ENCODE results near the gene WDPCP.
A peak's percentile ranks its signal among the peaks of the same experiment; 100 is the strongest.
"Not testable (repeated sequence)": the region's sequence is repeated elsewhere in the genome, so short reads cannot be mapped to it uniquely, and the experiment has no call there.

WDPCP gene, protein sequence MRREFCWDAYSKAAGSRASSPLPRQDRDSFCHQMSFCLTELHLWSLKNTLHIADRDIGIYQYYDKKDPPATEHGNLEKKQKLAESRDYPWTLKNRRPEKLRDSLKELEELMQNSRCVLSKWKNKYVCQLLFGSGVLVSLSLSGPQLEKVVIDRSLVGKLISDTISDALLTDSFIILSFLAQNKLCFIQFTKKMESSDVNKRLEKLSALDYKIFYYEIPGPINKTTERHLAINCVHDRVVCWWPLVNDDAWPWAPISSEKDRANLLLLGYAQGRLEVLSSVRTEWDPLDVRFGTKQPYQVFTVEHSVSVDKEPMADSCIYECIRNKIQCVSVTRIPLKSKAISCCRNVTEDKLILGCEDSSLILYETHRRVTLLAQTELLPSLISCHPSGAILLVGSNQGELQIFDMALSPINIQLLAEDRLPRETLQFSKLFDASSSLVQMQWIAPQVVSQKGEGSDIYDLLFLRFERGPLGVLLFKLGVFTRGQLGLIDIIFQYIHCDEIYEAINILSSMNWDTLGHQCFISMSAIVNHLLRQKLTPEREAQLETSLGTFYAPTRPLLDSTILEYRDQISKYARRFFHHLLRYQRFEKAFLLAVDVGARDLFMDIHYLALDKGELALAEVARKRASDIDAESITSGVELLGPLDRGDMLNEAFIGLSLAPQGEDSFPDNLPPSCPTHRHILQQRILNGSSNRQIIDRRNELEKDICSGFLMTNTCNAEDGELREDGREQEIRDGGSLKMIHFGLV

DNA sequence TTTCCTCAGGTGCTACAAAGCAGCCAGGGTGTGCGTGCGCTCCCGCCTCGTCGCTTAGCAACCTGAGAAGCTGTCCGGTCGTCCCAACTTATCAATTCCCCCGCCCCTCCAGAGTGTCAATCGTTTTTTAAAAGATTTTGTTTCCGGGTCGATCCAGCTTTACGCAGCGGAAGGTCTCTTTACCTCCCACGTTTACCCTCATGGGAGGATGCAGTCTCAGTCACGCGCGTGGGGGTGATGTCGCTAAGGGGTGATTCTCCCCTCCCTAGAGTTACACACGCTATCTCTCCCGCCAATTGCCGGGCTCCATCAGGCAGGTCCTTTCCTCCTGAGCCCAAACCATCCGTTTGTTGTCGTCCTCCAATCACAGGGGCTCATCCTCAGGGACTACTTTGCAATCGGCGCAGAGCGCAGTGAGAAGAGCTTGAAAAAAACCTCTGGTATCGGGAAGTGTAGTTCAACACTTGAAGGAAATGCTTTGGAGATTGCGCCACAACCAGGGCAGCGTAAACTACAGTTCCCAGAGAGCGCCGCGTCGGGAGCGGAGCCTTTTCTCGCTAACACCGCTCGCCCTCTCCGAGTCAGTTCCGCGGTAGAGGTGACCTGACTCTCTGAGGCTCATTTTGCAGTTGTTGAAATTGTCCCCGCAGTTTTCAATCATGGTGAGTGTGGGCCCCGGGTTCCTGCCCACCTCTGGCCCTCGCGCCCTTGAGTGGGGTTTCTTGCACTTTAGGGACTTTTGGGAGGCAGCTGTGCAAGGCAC, at the start of gene WDPCP, which contains the start of gene MDH1:
WDPCP (minus strand) TSS at position 93 of the 763 bp plus-strand sequence. CDS start 206 bp downstream, outside the sequence.
MDH1 (plus strand) TSS at position 579 of the 763 bp plus-strand sequence; CDS start at position 660, 81 bp downstream.
- DNase-seq (ENCODE audit: low read depth in 1 of 2, low spot score in 1 of 2), result peak; percentile 81 to 89

DNA sequence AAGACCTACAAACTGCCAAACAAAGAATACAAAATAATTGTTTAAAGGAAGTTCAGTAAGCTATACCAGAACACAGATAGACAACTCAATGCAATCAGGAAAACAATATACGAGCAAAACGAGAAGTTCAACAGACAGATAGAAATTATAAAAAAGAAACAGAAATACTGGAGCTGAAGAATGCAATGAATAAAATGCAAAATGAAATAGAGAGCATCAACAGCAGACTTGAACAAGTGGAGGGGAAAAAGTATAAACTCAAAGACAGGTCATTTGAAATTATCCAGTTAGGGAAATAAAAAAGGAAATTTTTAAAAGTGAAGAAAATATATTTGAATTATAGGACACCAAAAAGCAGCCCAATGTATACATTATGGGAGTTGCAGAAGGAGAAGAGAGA, 44.1 kb upstream of the WDPCP start:
- no peak for DNase-seq (ENCODE audit: low read depth in 1 of 2, low spot score in 1 of 2)

DNA sequence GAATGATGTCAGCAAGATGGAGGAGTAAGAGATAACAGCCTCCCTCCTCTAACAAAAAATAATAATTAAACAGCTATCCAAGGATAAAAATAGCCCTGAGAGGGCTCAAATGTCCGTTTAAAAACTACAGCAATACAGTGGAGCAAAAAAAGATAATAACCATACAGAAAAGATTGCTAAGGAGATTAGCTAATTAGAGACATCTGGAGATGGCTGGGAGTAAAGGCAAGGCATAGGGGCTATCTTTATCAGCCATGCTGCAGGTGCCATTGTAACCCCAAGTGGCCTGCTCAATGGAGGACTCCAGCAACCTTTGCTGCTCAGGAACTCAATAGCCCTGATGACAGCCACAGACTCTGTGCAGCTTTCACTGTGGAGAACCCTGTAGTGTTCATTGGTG, 43.2 kb upstream of the WDPCP start:
- DNase-seq (ENCODE audit: low read depth in 1 of 2, low spot score in 1 of 2), result no peak

DNA sequence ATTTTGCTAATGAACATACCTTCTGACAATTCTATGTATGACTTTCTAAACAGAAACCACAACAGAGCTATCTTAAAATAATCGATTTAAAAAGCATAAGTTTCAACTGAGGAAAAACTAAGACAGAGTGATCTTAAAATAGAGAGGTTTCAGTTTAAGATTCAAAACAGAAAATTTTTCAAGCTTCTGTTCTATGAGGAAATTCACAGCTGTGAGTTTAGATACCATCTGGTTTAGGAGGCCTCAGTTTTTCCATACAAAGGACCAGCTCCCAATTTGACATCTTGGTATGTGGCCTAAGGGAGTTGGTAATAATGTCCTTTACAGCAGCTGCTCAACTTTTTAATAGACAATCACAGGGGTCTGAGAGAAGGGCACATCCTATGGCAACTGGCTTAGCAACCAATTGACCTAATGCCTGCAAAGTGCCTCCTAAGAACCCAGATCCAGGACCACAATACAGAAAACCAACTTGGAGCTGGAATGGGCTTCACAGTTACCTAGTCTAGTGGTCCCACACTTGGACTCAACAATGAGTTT, 40.2 kb upstream of the WDPCP start:
- no peak for DNase-seq (ENCODE audit: low read depth in 1 of 2, low spot score in 1 of 2)

DNA sequence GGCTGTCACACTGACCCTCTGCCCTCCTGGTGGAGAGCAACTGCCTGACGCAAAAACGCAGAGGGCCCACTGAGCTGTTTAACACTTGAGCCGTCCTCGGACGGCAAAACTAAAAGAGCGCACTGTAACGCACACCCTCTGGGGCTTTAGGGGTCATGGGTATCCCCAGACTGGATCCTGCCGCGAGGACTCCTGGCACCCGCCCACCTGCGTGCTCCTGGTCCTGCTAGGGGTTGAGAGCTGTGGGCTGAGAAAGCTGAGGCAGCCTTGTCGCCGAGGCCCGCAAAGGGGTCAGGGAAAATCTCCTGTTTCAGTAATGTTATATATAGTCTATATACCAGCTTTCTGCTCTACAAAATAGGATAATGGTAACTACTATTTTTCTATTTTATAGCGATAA, 39.6 kb upstream of the WDPCP start:
- DNase-seq (ENCODE audit: low read depth in 1 of 2, low spot score in 1 of 2), result no peak

DNA sequence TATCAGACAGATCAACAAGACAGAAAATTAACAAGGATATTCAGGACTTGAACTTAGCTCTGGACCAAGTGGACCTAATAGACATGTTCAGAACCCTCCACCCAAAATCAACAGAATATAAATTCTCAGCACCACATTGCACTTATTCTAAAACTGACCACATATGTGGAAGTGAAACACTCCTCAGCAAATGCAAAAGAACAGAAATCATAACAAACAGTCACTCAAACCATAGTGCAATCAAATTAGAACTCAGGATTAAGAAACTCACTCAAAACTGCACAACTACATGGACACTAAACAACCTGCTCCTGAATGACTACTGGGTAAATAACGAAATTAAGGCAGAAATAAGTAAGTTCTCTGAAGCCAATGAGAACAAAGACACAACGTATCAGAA, 35.5 kb upstream of the WDPCP start:
- not testable (repeated sequence) for DNase-seq (ENCODE audit: low read depth in 1 of 2, low spot score in 1 of 2)

DNA sequence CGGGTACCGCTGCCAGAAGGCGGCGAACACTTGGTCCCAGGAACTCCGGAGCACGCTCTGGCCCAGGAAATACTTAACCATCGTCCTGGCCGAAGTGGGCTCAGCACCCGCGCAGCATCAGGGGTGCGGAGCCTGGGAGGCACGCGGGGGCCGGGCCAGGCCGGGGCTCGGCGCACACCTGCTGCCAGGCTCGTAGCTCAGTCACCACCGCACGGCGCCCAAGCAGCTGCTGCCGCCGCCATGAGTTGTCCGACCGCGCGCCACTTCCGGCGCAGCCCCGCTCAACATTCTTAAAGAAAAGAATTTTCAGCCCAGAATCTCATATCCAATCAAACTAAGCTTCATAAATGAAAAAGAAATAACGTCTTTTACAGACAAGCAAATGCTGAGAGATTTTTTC, 34.5 kb upstream of the WDPCP start:
- no peak for DNase-seq (ENCODE audit: low read depth in 1 of 2, low spot score in 1 of 2)

DNA sequence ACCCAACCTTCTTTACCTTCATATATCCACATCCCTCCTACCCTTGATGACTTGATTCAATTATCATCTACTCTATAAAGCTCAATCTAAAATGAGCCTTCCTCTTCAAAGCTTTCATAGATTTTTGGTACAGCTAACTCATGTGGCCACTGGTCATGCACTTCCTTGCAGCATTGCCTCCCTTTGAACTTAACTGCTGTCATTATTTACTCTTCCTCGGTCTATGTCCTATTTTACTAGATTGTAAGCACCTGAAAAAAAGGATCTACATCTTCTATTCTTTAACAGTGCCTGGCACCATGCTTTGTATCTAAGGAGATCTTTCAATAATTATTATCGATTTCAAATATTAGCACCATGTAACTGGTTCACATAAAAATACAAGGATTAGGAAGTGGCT, 31.1 kb upstream of the WDPCP start:
- DNase-seq (ENCODE audit: low read depth in 1 of 2, low spot score in 1 of 2), result no peak

DNA sequence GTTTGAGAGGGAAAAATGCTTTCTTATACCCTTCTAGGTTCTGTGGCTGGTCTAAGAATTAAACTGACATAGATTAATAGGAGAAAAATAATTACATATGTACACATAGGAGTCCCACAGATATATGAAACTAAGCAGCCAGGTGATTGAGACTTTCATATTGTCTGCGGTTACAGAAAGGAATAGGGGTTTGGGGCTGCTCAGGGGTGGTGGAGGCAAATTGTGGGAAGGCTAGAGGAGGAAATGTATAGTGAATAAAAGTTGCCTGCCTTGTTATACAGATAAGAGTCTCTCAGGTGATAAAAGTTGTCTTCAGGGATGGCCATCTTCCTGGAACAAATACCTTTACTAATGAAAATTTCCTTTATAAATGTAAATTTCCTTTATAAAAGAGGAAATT, 29.1 kb upstream of the WDPCP start:
- DNase-seq (ENCODE audit: low read depth in 1 of 2, low spot score in 1 of 2), result no peak

DNA sequence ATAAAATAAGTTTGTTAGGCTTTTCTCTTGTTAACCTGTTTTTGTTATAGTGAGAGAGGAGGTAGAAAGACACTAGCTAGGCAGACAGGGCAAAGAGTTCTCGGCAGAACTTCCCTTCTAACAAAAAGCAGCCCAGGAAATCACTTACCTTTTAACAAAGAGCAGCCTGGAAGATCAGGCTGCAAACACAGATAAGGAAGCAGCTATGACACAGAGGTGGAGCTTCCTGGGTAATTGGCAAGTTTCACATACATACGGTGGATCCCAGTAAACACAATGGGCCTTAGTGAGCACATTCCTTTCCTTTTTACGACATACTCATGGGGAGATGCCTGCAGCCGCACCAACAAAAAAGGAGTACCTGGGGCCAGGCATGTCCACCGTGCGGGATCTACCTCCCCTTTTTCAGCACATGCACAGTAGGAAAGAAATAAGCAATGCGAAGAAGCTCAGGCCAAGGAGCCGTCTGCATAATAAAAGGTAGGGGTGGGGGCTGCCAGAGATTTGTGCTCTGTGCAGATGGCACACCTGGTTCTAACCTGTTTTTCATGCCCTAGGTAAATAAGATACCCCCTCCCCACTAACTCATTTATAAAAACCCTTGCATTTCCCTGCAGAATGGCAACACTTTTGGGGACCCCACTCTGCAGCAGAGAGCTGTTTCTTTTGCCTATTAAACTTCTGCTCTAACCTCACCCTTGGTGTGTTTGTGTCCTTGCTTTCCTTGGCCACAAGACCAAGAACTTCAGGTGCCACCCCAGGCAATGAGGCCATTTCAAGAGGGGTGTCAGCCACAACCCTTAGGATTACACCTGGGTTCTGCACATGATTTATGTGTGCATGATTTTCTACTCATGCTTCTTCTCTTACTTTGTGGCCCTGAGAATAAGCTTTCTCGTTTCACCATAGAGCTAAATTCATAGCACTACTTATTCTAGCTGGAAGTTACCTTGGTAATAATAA, 27.0 kb upstream of the WDPCP start:
- DNase-seq (ENCODE audit: low read depth in 1 of 2, low spot score in 1 of 2), result no peak

DNA sequence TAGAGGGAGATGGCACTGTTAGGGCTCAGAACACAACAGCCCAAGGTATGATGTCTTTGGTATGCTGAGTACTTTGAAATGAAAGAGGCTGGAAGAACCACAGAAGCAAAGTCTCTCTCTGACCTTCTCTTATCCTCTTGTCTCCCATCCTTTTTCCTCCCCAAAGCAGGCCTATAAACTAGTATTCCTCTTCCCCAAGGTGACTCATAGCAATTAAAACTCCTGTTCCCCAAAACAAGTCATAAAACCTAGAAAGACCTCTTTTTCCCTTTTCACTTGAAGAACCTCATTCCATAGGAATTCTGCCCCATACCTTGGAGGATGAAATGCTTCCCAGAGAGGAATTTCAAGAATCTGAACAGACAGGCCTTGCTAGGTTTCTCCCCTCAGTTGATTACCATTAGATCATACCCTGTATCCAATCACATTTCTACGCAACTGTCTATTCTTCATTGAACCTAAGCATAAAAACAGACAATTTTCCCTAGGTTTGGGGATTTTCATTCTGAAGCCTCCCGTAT, 26.2 kb upstream of the WDPCP start:
- no peak for DNase-seq (ENCODE audit: low read depth in 1 of 2, low spot score in 1 of 2)

DNA sequence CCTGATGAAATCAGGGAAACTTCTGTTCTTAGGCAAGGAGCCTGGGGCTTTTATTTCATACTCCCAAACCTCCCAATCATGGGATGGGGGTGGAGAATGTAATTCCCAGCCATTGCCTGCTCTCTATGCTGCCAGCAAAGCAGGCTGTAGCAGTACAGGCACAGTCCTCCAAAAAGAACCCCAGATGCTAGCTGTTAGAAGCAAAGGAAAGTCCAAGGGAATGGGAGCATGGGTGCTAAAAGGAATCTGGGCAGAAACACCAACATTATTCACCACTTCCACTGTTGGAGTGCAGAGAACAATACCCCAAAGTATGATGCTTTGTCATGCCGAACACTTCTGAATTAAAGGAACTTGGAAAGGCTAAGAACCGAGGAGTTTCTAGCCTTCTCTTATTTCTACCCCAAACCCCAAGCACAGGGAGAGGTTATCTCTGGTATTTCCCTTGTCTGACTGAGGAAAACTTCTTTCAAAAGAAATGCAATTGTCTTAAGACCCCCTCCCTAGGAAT, 25.2 kb upstream of the WDPCP start:
- DNase-seq (ENCODE audit: low read depth in 1 of 2, low spot score in 1 of 2), result no peak

DNA sequence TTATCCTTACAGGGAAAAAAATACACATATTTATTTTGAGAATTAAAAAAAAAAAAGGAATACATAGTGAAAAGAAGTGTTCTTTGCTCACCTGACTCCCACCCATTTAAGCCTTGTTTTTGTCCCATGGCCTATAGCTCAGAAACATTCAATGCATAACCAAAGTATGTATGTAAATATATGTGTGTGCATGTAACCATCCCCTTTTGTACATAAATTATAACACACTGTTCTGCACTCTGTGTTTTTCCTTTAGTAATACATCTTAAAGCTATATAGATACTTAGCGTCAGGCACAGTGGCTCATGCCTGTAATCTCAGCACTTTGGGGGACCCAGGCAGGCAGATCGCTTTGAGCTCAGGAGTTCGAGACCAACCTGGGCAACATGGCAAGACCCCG, 22.2 kb upstream of the WDPCP start:
- no peak for DNase-seq (ENCODE audit: low read depth in 1 of 2, low spot score in 1 of 2)

DNA sequence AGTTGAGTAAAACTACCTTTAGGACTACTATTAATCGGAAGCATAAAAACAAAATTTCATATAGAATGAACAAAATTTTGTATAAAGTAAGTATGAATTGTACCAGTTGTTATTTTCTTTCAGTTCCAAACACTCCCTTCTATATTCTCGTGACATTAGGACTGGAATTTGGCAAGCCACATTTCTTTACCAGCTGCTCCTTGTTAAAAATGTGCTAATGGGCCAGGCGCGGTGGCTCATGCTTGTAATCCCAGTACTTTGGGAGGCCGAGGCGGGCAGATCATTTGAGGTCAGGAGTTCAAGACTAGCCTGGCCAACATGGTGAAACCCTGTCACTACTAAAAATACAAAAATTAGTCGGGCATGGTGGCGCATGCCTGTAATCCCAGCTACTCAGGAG, 20.6 kb upstream of the WDPCP start:
- DNase-seq (ENCODE audit: low read depth in 1 of 2, low spot score in 1 of 2), result not testable (repeated sequence)

DNA sequence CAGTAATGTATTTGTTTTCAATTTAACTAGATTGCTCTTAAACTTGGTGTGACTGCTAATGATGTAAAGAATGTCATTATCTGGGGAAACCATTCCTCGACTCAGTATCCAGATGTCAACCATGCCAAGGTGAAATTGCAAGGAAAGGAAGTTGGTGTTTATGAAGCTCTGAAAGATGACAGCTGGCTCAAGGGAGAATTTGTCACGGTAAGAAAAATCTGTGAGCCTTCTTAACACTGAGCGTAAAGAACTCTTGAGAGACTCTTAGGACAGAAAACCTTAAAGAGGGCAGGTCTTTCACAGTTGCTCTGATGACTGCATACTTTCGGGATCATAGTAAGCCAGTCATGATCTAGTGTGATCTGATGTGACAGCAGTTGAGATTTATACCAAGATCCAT, 16.4 kb upstream of the WDPCP start:
- DNase-seq (ENCODE audit: low read depth in 1 of 2, low spot score in 1 of 2), result no peak

DNA sequence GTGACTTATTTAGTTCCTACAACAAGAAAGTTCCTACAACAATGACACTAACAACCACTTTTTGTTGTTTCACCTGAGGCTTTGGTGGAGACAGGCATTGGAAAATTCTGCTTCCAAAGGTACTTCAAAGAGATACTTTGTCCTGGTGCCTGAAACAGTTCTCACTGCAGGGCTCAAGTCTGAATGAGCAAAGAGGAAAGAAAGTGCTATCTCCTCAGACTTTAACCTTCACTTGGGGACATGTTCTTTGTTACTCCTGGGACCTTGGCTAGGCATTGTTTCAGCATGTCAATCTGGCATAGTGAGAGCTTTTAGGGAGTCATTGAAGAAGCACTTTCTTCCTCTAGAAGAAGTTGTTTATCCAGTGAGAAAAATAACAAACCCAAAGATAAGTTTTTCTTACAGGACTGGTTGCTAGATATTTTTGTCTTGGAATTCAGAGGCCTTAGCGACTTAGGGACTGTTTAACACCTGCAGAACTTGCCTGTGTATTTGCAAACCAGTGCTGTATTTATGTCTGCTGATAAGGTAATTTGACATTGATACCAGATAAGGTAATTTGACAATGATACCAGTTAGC, 12.7 kb upstream of the WDPCP start:
- no peak for DNase-seq (ENCODE audit: low read depth in 1 of 2, low spot score in 1 of 2)

DNA sequence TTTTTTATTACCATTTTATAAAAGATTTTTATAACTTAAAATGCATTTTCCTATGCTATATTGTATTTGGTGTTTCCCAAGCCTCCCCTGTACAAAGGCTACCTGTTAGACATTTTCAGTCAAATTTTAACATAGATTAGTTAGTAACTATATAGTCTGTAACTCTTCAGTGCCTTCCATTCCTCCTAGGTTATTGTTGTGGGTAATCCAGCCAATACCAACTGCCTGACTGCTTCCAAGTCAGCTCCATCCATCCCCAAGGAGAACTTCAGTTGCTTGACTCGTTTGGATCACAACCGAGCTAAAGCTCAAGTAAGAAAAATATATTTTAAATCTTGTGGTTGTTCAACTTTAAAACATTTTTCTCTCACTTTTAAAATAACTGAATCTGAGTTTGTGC, 10.7 kb upstream of the WDPCP start:
- no peak for DNase-seq (ENCODE audit: low read depth in 1 of 2, low spot score in 1 of 2)

DNA sequence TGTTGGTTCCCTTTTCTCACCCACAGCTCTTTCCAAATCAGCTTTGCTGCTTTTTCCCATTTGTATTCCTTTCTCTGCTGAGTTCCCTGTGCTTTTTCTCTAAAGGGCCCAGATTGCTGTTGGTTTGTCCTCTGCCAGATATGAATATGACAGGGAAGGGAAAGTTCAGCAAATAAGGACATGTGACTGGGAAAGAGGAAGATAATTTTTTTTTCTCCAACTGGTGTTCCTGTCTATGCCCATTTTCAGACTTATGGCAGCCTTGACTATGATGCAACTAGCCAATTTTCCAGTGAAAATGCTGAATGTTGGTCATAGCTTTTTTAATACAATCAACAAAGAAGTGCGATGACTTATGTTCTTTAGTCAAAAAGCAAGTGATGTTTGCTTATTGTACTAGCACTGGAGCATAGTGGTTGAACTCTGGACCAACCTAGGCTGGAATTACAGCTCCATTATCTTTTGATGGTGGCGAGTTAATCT, 8.2 kb upstream of the WDPCP start:
- DNase-seq (ENCODE audit: low read depth in 1 of 2, low spot score in 1 of 2), result no peak

DNA sequence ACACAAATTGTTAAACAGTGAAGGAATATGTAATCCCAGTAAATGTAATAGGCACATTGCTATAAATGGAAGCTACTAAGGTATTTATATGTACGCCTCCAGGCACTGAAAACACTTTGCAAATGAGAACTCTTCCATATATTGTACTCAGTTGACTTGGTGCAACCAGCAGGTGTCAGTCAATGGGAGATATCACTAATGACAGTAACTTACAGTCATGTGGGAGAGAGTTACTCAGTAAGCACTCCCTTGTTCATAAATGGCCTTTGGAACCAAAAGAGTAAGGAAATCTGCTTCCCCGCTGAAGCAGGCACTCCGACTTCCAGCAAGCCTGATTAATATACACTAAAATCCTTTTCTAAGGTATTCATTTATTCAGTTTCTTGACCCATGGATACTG, 6.4 kb upstream of the WDPCP start:
- DNase-seq (ENCODE audit: low read depth in 1 of 2, low spot score in 1 of 2), result no peak

Measured in activated T-helper 1 cell treated with anti-CD3 and anti-CD28 coated beads, Interleukin-2, amount 50 U/mL, for 16 hours (primary cell).